ENCODE measurements around the gene ANKS6. TPM values are rescaled to one million over a fixed set of nuclear protein-coding genes. Genes with fewer than 3 reads are reported as not detected.

The ANKS6 gene
- total RNA-seq, 6 donors from 2014 or later: 25.6 to 56.2 (median 34.2) TPM

DNA sequence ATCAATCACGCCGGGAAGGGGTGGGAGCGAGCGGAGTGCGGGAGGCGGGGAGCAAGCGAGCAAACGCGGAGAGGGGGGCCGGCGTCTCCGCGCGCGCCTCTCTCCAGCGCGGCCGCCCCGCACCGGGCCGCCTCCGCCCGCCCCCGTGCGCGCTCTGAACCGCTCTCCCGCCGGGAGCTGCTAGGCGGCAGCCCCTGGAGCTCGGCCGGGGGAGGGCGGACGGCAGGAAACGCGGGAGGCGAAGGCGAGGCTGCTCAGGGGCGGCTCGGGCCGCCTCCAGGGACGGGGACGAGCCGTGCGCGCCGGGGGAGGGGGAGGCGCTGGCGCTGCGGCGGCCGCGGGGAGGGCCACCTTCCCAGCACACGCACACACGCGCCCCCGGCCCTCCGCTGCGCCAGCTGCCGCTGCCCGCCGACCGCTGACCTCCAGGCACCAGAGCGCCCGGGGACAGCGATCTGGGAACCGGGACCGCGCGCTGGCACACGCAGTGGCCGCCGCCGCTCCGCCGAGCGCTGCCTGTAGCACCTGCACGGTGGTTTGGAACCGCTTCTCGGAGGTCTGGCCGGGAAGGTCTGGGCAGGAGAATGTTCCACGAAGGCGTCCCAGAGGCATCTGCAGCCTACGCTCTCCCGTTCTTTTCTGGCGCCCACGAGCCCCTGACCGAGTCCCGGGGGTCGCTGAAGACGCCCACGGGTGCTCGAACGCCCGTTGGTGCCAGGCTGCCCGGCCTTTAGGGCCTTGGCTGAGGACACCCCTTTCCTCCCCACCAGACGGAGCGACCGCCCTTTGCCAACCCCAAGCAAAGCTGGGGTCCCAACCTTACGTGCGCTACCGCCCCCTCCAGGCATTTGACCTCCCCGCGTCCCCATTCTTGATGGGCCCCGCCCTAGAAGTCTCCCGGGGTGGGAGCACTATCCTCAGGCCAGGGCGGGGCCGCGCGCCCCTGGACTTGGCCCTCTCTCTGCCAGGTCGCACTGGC is 87.1 kb downstream of the ANKS6 start, which contains the start of gene GABBR2:
Gene GABBR2, minus strand, starts transcription at position 3 of the 979 bp plus-strand sequence. CDS start 198 bp downstream, outside the sequence.
- Histone ChIP-seq H3K27ac (no peak within 1 kb of the TSS), H3K9me3 (no peaks in the 10 kb centered on the region), H3K27me3 (peaks cover 0 to 33% (median 24%) of the 10 kb centered on the region in 4 donors), H3K36me3 (no peaks in the 10 kb centered on the region), H3K4me3 (peak within 1 kb of the TSS in 3 of 4 donors; percentile 37 to 46 (median 40)), H3K4me1 (peaks cover 15 to 30% (median 19%) of the 10 kb centered on the region in 4 donors)
- TF ChIP-seq POLR2A (IDR thresholded peaks at IDR 0.05) (no peak), EP300 (IDR thresholded peaks at IDR 0.05) (no peak), POLR2AphosphoS5 (IDR thresholded peaks at IDR 0.05) (no peak)
- TF ChIP-seq, protein P1, sequence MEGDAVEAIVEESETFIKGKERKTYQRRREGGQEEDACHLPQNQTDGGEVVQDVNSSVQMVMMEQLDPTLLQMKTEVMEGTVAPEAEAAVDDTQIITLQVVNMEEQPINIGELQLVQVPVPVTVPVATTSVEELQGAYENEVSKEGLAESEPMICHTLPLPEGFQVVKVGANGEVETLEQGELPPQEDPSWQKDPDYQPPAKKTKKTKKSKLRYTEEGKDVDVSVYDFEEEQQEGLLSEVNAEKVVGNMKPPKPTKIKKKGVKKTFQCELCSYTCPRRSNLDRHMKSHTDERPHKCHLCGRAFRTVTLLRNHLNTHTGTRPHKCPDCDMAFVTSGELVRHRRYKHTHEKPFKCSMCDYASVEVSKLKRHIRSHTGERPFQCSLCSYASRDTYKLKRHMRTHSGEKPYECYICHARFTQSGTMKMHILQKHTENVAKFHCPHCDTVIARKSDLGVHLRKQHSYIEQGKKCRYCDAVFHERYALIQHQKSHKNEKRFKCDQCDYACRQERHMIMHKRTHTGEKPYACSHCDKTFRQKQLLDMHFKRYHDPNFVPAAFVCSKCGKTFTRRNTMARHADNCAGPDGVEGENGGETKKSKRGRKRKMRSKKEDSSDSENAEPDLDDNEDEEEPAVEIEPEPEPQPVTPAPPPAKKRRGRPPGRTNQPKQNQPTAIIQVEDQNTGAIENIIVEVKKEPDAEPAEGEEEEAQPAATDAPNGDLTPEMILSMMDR (IDR thresholded peaks at IDR 0.05): no peak
- WGBS, 2 donors: 2 to 4% methylated on average over 11 to 67 of the region's 111 CpGs
- ATAC-seq (ENCODE audit: low FRiP score in 2 of 2): no peak
- peak in 1 of 2 donors; percentile 72 for DNase-seq

DNA sequence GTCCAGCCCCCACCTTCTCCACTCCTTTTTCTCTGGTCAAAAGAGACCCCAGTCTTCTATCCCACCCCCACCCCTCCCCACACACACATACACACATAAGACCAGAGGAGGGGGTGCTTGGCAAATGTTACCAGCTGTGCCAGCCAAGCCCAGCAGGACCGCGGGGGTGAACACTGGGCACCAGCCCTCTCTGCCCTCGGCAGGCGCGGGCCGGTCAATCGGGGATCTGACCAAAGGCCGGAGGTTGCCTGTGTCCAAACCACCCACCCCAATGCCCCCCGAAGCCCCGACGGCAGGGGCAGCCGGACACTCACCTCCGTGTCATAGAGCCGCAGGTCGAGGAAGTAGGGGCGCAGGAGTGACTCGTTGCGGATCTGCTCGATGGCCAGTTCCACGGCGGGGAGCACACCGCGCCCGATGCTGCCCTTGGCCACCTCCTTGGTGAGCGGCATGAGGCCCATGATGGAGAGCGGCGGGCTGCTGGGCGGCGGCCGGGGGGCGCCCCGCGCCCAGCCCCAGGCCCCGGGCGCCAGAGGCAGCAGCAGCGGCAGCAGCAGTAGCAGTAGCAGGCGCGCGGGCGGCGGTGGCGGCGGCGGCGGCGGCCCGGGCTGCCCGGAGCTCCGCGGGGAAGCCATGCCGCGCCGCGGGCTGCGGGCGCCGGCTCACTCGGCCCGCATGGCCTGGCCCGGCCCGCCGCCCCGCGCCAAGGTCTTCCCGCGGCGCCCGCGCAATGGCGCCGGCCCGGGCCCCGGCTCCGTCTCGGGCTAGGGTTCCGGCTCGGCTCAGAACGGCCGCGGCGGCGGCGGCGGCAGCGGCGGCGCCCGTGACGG is 88.0 kb downstream of the ANKS6 start:
- WGBS, 2 donors: 4 to 10% methylated on average over 11 to 18 of the region's 89 CpGs
- peak in 1 of 2 donors; percentile 72 for DNase-seq
- Histone ChIP-seq H3K36me3 (no peaks in the 10 kb centered on the region), H3K9me3 (no peaks in the 10 kb centered on the region), H3K4me3 (peak overlapping the region in 3 of 4 donors; percentile 37 to 46 (median 40)), H3K4me1 (peaks cover 15 to 30% (median 19%) of the 10 kb centered on the region in 4 donors), H3K27me3 (peaks cover 0 to 33% (median 25%) of the 10 kb centered on the region in 4 donors), H3K27ac (no peak overlapping the region)
- TF ChIP-seq EP300 (IDR thresholded peaks at IDR 0.05) (no peak), POLR2A (IDR thresholded peaks at IDR 0.05) (no peak), POLR2AphosphoS5 (IDR thresholded peaks at IDR 0.05) (no peak)
- TF ChIP-seq, protein P1 (IDR thresholded peaks at IDR 0.05): no peak
- no peak for ATAC-seq (ENCODE audit: low FRiP score in 2 of 2)

DNA sequence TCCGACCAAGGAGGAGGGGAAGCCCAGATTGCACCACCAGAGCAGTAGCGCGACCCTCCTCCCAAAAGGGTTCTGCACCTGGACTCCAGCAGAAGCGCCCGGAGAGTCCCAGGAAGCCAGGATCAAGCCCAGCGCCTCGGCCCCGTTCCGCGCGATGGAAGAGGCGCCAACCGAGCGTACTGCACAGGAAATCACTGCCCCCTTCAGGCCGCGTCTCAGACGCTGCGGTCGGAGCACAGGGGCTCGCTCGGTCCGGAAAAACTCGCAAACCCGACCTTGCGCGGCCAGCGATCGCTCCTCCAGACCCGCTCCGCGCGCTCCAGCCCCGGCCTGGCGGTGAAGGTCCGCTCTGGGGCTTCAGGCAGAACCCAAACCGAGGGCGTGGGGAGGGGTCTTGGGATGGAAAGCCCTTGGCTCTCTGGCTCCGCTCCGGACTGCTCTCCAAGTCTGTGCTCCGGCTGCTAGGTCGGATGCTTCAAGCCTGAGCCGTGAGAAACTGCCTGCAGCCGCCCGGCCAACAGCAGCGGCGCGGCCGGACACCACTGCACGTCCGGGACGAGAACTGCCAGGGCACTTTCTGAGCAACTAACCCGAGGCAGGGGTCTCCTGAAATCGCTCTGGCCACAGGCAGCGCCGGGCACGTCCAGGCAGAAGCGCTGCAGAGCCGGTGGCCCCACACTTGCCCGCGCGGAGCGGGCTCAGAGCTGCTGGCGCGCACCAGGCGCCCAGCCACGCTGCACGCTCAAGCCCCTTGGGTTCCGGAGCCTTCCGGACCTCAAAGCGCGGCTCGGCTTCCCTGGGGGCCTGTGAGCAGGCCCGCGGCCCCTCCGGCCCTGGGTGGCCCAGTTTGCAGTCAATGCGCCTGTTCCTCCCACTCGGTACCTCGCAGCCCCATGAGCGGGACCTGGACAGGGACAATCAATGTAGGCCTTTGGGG is 88.9 kb downstream of the ANKS6 start:
- Histone ChIP-seq H3K4me1 (peaks cover 15 to 30% (median 19%) of the 10 kb centered on the region in 4 donors), H3K9me3 (no peaks in the 10 kb centered on the region), H3K36me3 (no peaks in the 10 kb centered on the region), H3K27me3 (peaks cover 0 to 33% (median 25%) of the 10 kb centered on the region in 4 donors), H3K27ac (no peak overlapping the region), H3K4me3 (peak overlapping the region in 2 of 4 donors; percentile 8 to 40)
- DNase-seq (peak; percentile 46 to 83), ATAC-seq (ENCODE audit: low FRiP score in 2 of 2) (peak; percentile 52 to 76)
- 4 to 12% methylated on average over 16 to 64 of the region's 79 CpGs for WGBS, 2 donors
- no peak for TF ChIP-seq POLR2A (IDR thresholded peaks at IDR 0.05)
- TF ChIP-seq, protein P1 (IDR thresholded peaks at IDR 0.05): peak in 4 of 6 experiments; percentile 26 to 48 (median 41)

DNA sequence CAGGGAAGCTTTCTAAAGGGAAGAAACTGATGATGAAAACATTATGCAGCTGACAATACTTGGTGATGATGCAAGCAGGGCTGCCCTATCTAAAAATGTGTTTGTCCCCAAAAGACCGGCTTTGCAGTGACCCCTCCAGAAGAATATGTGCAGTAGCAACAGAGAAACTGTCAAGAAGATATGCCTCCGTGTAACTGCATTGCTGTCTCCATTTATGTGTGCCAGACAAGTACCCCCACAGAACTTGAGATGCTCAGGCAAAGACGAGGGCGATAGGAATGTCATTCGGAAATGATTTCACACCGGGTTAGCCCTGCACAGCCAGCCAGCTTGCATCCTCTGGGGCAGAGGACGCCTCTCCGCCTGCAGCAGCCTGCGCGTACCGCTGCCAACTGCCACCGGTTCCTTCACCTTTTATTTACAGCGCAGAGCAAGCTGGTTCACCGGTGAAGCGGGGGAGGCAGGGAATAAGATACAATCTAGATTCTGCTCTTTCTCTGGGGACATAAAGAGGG is 89.6 kb downstream of the ANKS6 start:
- no peak overlapping the region for H3K27ac ChIP-seq
- H3K36me3 ChIP-seq: no peaks in the 10 kb centered on the region
- TF ChIP-seq EP300 (IDR thresholded peaks at IDR 0.05) (no peak), POLR2AphosphoS5 (IDR thresholded peaks at IDR 0.05) (no peak), POLR2A (IDR thresholded peaks at IDR 0.05) (no peak)
- TF ChIP-seq, protein P1 (IDR thresholded peaks at IDR 0.05): no peak
- no peak for ATAC-seq (ENCODE audit: low FRiP score in 2 of 2)
- no peak overlapping the region for H3K4me3 ChIP-seq
- peak in 1 of 2 donors; percentile 49 for DNase-seq
- peaks cover 15 to 30% (median 19%) of the 10 kb centered on the region in 4 donors for H3K4me1 ChIP-seq
- 8 to 10% methylated on average over 11 to 15 of the region's 15 CpGs for WGBS, 2 donors
- peaks cover 0 to 33% (median 25%) of the 10 kb centered on the region in 4 donors for H3K27me3 ChIP-seq
- no peaks in the 10 kb centered on the region for H3K9me3 ChIP-seq

Data from upper lobe of left lung (tissue), 6 donors.